ENCODE results near the gene STING1. TPM values are rescaled to one million over a fixed set of nuclear protein-coding genes. Genes with fewer than 3 reads are reported as not detected.
"Not testable (repeated sequence)": the region's sequence is repeated elsewhere in the genome, so short reads cannot be mapped to it uniquely, and the experiment has no call there.

STING1 gene
- 10 to 100 TPM; 16.3 to 31.7 TPM for total RNA-seq
- 10 to 100 TPM; 16.0 to 26.6 TPM for polyA plus RNA-seq (ENCODE audit: insufficient read length in 2 of 2)
- long read RNA-seq, donor 1, transcript TMEM173-201 (8 exons, 1,771 nt): major isoform, 7 of 11 reads
- long read RNA-seq, donor 1, partial matches to known transcripts: 0 of 11 reads
- long read RNA-seq, donor 1, other reads (novel, unspliced or antisense): 0 of 11 reads
- long read RNA-seq, donor 2: 0 reads
- long read RNA-seq, donor 3: 0 reads
- long read RNA-seq, donor 4, transcript TMEM173-201 (8 exons, 1,771 nt): major isoform, 5 of 20 reads
- long read RNA-seq, donor 4, partial matches to known transcripts: 13 of 20 reads
- long read RNA-seq, donor 4, other reads (novel, unspliced or antisense): 0 of 20 reads

- H3K4me1 ChIP-seq (ENCODE audit: control insufficient read depth, insufficient read depth, low read length): peaks cover 15% of the 10 kb centered on the region
- H3K4me3 ChIP-seq (ENCODE audit: low read depth, low read length): peak within 1 kb of the TSS; percentile 29
- H3K9me3 ChIP-seq (ENCODE audit: control insufficient read depth, insufficient read depth, low read length): no peaks in the 10 kb centered on the region
- 59% methylated on average over 10 of the region's 19 CpGs for WGBS (ENCODE audit: insufficient coverage)
- no peaks in the 10 kb centered on the region for H3K27me3 ChIP-seq (ENCODE audit: control insufficient read depth, insufficient read depth, low read length)
- peak within 1 kb of the TSS; percentile 86 for H3K27ac ChIP-seq (ENCODE audit: low read depth, low read length)
- H3K36me3 ChIP-seq (ENCODE audit: control insufficient read depth, insufficient read depth, low read length): no peaks in the 10 kb centered on the region
- peak in 4 of 6 donors; percentile 17 to 75 (median 35) for DNase-seq (ENCODE audit: low read depth in 4 of 6, low spot score in 6 of 6)
Measured at GRCh38 chr5:139482050-139482889, at the start of gene STING1. Gene STING1 (minus strand): TSS chr5:139482758. CDS start chr5:139481704, 1,054 bp downstream.

GRCh38 chr5:139531772-139532169 lies 49.2 kb upstream of the STING1 start:
- no peaks in the 10 kb centered on the region for H3K27me3 ChIP-seq (ENCODE audit: control insufficient read depth, insufficient read depth, low read length)
- no peak for DNase-seq (ENCODE audit: low read depth in 4 of 6, low spot score in 6 of 6)
- no peak overlapping the region for H3K27ac ChIP-seq (ENCODE audit: low read depth, low read length)
- peaks cover 4% of the 10 kb centered on the region for H3K4me1 ChIP-seq (ENCODE audit: control insufficient read depth, insufficient read depth, low read length)
- no peaks in the 10 kb centered on the region for H3K9me3 ChIP-seq (ENCODE audit: control insufficient read depth, insufficient read depth, low read length)
- no peak overlapping the region for H3K4me3 ChIP-seq (ENCODE audit: low read depth, low read length)
- WGBS (ENCODE audit: insufficient coverage): 92% methylated on average over 2 of the region's 3 CpGs
- H3K36me3 ChIP-seq (ENCODE audit: control insufficient read depth, insufficient read depth, low read length): no peaks in the 10 kb centered on the region

GRCh38 chr5:139530079-139530478 lies 47.5 kb upstream of the STING1 start:
- DNase-seq (ENCODE audit: low read depth in 4 of 6, low spot score in 6 of 6); H3K4me1 ChIP-seq (ENCODE audit: control insufficient read depth, insufficient read depth, low read length); H3K27me3 ChIP-seq (ENCODE audit: control insufficient read depth, insufficient read depth, low read length); H3K9me3 ChIP-seq (ENCODE audit: control insufficient read depth, insufficient read depth, low read length); H3K36me3 ChIP-seq (ENCODE audit: control insufficient read depth, insufficient read depth, low read length); H3K27ac ChIP-seq (ENCODE audit: low read depth, low read length); H3K4me3 ChIP-seq (ENCODE audit: low read depth, low read length): not testable (repeated sequence)
- no CpG with 5 or more reads among the region's 2 CpGs for WGBS (ENCODE audit: insufficient coverage)

- H3K36me3 ChIP-seq (ENCODE audit: control insufficient read depth, insufficient read depth, low read length); H3K4me1 ChIP-seq (ENCODE audit: control insufficient read depth, insufficient read depth, low read length); DNase-seq (ENCODE audit: low read depth in 4 of 6, low spot score in 6 of 6); H3K4me3 ChIP-seq (ENCODE audit: low read depth, low read length); H3K27me3 ChIP-seq (ENCODE audit: control insufficient read depth, insufficient read depth, low read length); H3K27ac ChIP-seq (ENCODE audit: low read depth, low read length); H3K9me3 ChIP-seq (ENCODE audit: control insufficient read depth, insufficient read depth, low read length): not testable (repeated sequence)
- 98% methylated on average over 5 of the region's 8 CpGs for WGBS (ENCODE audit: insufficient coverage)
Measured at GRCh38 chr5:139528695-139529094, 46.1 kb upstream of the STING1 start.

- not testable (repeated sequence) for H3K27me3 ChIP-seq (ENCODE audit: control insufficient read depth, insufficient read depth, low read length); H3K36me3 ChIP-seq (ENCODE audit: control insufficient read depth, insufficient read depth, low read length); H3K4me1 ChIP-seq (ENCODE audit: control insufficient read depth, insufficient read depth, low read length); H3K9me3 ChIP-seq (ENCODE audit: control insufficient read depth, insufficient read depth, low read length); H3K27ac ChIP-seq (ENCODE audit: low read depth, low read length); H3K4me3 ChIP-seq (ENCODE audit: low read depth, low read length)
- WGBS (ENCODE audit: insufficient coverage): 31% methylated on average over 2 of the region's 7 CpGs
- DNase-seq (ENCODE audit: low read depth in 4 of 6, low spot score in 6 of 6): peak in 2 of 6 donors; percentile 28 to 31
Measured at GRCh38 chr5:139527896-139528467, 45.4 kb upstream of the STING1 start.

GRCh38 chr5:139527090-139527470 lies 44.5 kb upstream of the STING1 start:
- not testable (repeated sequence) for H3K4me3 ChIP-seq (ENCODE audit: low read depth, low read length); H3K4me1 ChIP-seq (ENCODE audit: control insufficient read depth, insufficient read depth, low read length); H3K27ac ChIP-seq (ENCODE audit: low read depth, low read length); DNase-seq (ENCODE audit: low read depth in 4 of 6, low spot score in 6 of 6); H3K9me3 ChIP-seq (ENCODE audit: control insufficient read depth, insufficient read depth, low read length); H3K27me3 ChIP-seq (ENCODE audit: control insufficient read depth, insufficient read depth, low read length); H3K36me3 ChIP-seq (ENCODE audit: control insufficient read depth, insufficient read depth, low read length)
- WGBS (ENCODE audit: insufficient coverage): 100% methylated on average over 1 of the region's 2 CpGs

GRCh38 chr5:139526309-139527089 lies 43.9 kb upstream of the STING1 start:
- 56% methylated on average over 14 of the region's 22 CpGs for WGBS (ENCODE audit: insufficient coverage)
- H3K4me1 ChIP-seq (ENCODE audit: control insufficient read depth, insufficient read depth, low read length); H3K36me3 ChIP-seq (ENCODE audit: control insufficient read depth, insufficient read depth, low read length); H3K27ac ChIP-seq (ENCODE audit: low read depth, low read length); H3K9me3 ChIP-seq (ENCODE audit: control insufficient read depth, insufficient read depth, low read length); H3K27me3 ChIP-seq (ENCODE audit: control insufficient read depth, insufficient read depth, low read length); DNase-seq (ENCODE audit: low read depth in 4 of 6, low spot score in 6 of 6); H3K4me3 ChIP-seq (ENCODE audit: low read depth, low read length): not testable (repeated sequence)

GRCh38 chr5:139525586-139526308 lies 43.2 kb upstream of the STING1 start:
- not testable (repeated sequence) for H3K27ac ChIP-seq (ENCODE audit: low read depth, low read length); H3K36me3 ChIP-seq (ENCODE audit: control insufficient read depth, insufficient read depth, low read length); DNase-seq (ENCODE audit: low read depth in 4 of 6, low spot score in 6 of 6); H3K4me1 ChIP-seq (ENCODE audit: control insufficient read depth, insufficient read depth, low read length); H3K27me3 ChIP-seq (ENCODE audit: control insufficient read depth, insufficient read depth, low read length); H3K9me3 ChIP-seq (ENCODE audit: control insufficient read depth, insufficient read depth, low read length); H3K4me3 ChIP-seq (ENCODE audit: low read depth, low read length)
- WGBS (ENCODE audit: insufficient coverage): 84% methylated on average over 3 of the region's 12 CpGs

All from spinal cord (tissue), 10 donors.